Activated T-helper 1 cell treated with anti-CD3 and anti-CD28 coated beads, Interleukin-2, amount 50 U/mL, for 16 hours (primary cell): ENCODE measurements around the gene MAGEB17.

Experiments used
- DNase-seq, 2 donors: peaks; one replicate each; pipeline ENCODE4 v3.0.0-alpha.2; 2020; ENCODE audit warnings: low read depth in 1 of 2, low spot score in 1 of 2

MAGEB17 gene

DNA sequence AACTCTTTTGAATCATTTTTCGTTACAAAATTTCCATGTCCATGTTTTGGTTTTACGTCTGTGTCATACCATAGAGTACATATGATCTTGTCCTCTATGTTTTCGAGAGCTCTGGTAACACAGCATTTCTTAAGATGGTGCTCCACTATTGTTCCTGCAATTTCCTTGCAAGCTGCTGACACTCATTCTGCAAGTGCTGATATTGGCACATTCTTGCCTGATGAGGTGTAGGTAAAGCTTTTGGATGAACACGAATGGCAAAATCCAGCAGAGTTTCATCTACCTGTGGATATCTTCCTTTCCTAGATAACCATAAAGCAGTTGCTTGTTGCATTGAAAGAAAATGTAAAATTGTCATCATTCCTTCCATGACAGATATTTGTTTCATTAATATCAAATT lies 41.3 kb downstream of the MAGEB17 start:
- no peak for DNase-seq

DNA sequence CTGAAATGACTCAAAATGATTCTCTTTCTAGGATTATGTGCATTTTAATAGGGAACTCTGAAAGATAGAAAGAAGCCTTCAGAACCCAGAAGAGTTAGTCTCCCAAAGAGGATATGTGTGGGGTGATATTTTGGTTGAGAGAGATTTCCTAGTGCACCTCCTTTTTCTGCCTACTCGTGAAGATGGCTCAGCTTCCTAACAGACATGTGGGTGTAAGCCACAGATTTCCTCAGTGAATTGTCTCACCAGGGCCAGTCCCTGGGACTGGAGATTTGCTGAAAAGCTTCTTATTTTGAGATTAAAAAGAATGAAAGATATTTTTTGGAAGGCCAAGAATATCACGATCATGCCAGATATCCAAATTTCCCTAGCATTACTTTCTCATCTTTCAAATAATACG lies 42.8 kb downstream of the MAGEB17 start:
- DNase-seq = no peak

- no peak for DNase-seq
Measured at GRCh38 chrX:16212024-16212423, 44.7 kb downstream of the MAGEB17 start.

DNA sequence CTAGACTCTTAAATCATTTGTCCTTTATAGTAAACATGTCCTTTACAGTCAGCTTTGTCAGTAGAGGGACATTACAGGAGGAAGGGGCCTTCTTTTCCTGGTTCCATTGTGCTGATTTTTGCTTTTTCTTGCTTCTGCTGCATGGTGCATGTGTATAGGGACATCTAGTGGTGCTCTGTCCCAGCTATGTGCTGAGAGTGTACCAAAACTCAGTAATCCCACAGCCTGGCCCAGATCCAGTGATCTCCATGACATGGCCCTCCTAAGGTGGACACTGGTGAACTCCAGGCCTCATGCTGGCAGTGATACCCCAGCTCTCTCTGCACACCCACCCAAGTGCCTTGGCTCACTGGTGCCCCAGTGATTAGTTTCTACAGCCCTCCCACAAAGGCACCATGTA lies 45.2 kb downstream of the MAGEB17 start:
- DNase-seq = no peak

- no peak for DNase-seq
Measured at GRCh38 chrX:16213961-16214360, 46.7 kb downstream of the MAGEB17 start.

DNA sequence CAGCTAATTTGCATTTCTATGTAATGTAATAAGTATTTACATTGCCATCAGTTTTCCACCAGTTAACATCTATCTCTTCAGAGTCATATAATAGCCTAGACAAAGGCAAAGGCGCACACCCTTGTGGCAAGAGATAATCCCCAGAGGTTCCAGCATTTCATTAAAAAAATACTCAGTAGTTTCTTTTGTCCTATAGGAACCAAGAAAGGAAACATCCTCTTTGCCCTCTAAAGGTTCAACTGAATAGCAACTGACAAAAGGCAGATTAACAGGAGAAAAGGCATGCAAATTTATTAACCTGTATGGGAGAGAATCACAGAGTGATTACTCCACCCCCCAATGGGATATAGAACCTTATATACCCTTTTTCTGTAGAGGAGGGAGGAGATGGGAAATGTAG lies 48.4 kb downstream of the MAGEB17 start:
- no peak for DNase-seq
